ENCODE data around the gene PSMD9.

The PSMD9 gene

GRCh38 chr12:121893961-121894460, 5.4 kb downstream of the PSMD9 start:
- peak; percentile 17 for TF ChIP-seq CTCF (IDR thresholded peaks at IDR 0.05; ENCODE audit: insufficient read depth, low read depth, low read length, missing control alignments)
- DNase-seq (ENCODE audit: low read depth): peak; percentile 85
- H3K4me3 ChIP-seq (ENCODE audit: low read length): no peak overlapping the region

- DNase-seq (ENCODE audit: low read depth): peak; percentile 50
- TF ChIP-seq CTCF (IDR thresholded peaks at IDR 0.05; ENCODE audit: insufficient read depth, low read depth, low read length, missing control alignments): peak; percentile 36
- H3K4me3 ChIP-seq (ENCODE audit: low read length): no peak overlapping the region
Measured at GRCh38 chr12:121894633-121895032, 6.0 kb downstream of the PSMD9 start.

GRCh38 chr12:121898287-121898686, 9.7 kb downstream of the PSMD9 start:
- DNase-seq (ENCODE audit: low read depth): no peak
- H3K4me3 ChIP-seq (ENCODE audit: low read length): no peak overlapping the region
- no peak for TF ChIP-seq CTCF (IDR thresholded peaks at IDR 0.05; ENCODE audit: insufficient read depth, low read depth, low read length, missing control alignments)

GRCh38 chr12:121899590-121899989, 11.0 kb downstream of the PSMD9 start:
- no peak overlapping the region for H3K4me3 ChIP-seq (ENCODE audit: low read length)
- TF ChIP-seq CTCF (IDR thresholded peaks at IDR 0.05; ENCODE audit: insufficient read depth, low read depth, low read length, missing control alignments): no peak
- DNase-seq (ENCODE audit: low read depth): no peak

GRCh38 chr12:121903202-121903601, 14.6 kb downstream of the PSMD9 start:
- H3K4me3 ChIP-seq (ENCODE audit: low read length): no peak overlapping the region
- no peak for DNase-seq (ENCODE audit: low read depth)
- TF ChIP-seq CTCF (IDR thresholded peaks at IDR 0.05; ENCODE audit: insufficient read depth, low read depth, low read length, missing control alignments): no peak

- TF ChIP-seq CTCF (IDR thresholded peaks at IDR 0.05; ENCODE audit: insufficient read depth, low read depth, low read length, missing control alignments): no peak
- no peak overlapping the region for H3K4me3 ChIP-seq (ENCODE audit: low read length)
- peak; percentile 51 for DNase-seq (ENCODE audit: low read depth)
Measured at GRCh38 chr12:121905746-121906145, 17.2 kb downstream of the PSMD9 start.

- no peak overlapping the region for H3K4me3 ChIP-seq (ENCODE audit: low read length)
- no peak for DNase-seq (ENCODE audit: low read depth)
- no peak for TF ChIP-seq CTCF (IDR thresholded peaks at IDR 0.05; ENCODE audit: insufficient read depth, low read depth, low read length, missing control alignments)
Measured at GRCh38 chr12:121908702-121909101, 20.1 kb downstream of the PSMD9 start.

Data from epithelial cell of esophagus (primary cell).